T-helper 1 cell (primary cell): ENCODE measurements around the gene RALY.

ENCODE experiments used
- DNase-seq, 5 donors: peaks; one replicate each; pipeline ENCODE4 v3.0.0-alpha.2; 2012 to 2020

Gene RALY

GRCh38 chr20:34083137-34083536, 89.4 kb downstream of the RALY start:
- DNase-seq = no peak

- no peak for DNase-seq
These were observed 90.1 kb downstream of the RALY start for GRCh38 chr20:34083781-34084180.

GRCh38 chr20:34084227-34084923, 90.7 kb downstream of the RALY start:
- DNase-seq = no peak

- no peak for DNase-seq
These were observed 91.9 kb downstream of the RALY start for GRCh38 chr20:34085544-34086040.

- no peak for DNase-seq
These were observed 94.8 kb downstream of the RALY start for GRCh38 chr20:34088305-34089174.

- no peak for DNase-seq
These were observed 95.4 kb downstream of the RALY start for GRCh38 chr20:34089175-34089479.

GRCh38 chr20:34089655-34090345, 96.1 kb downstream of the RALY start:
- no peak for DNase-seq

- no peak for DNase-seq
These were observed 96.9 kb downstream of the RALY start for GRCh38 chr20:34090645-34091044.

GRCh38 chr20:34091637-34092200, 98.0 kb downstream of the RALY start:
- no peak for DNase-seq

GRCh38 chr20:34093895-34094294, 100.2 kb downstream of the RALY start:
- no peak for DNase-seq

- DNase-seq = no peak
These were observed 102.1 kb downstream of the RALY start for GRCh38 chr20:34095825-34096224.

- DNase-seq = no peak
These were observed 103.2 kb downstream of the RALY start for GRCh38 chr20:34096699-34097444.

GRCh38 chr20:34098570-34098969, 104.9 kb downstream of the RALY start:
- DNase-seq = no peak

- DNase-seq = no peak
These were observed 106.0 kb downstream of the RALY start for GRCh38 chr20:34099675-34100074.

- no peak for DNase-seq
These were observed 106.9 kb downstream of the RALY start for GRCh38 chr20:34100576-34100975.

- DNase-seq = no peak
These were observed 108.6 kb downstream of the RALY start for GRCh38 chr20:34102342-34102741.

- no peak for DNase-seq
These were observed 110.3 kb downstream of the RALY start for GRCh38 chr20:34104059-34104458.

- no peak for DNase-seq
These were observed 112.4 kb downstream of the RALY start for GRCh38 chr20:34105978-34106675.

GRCh38 chr20:34108616-34109174, 115.0 kb downstream of the RALY start:
- peak in 1 of 5 donors; percentile 19 for DNase-seq

- DNase-seq = no peak
These were observed 115.7 kb downstream of the RALY start for GRCh38 chr20:34109442-34109841.

GRCh38 chr20:34110025-34110744, 116.5 kb downstream of the RALY start:
- no peak for DNase-seq
